KMS-11 (cell line): ENCODE measurements around the gene ASPSCR1.

ENCODE experiments used
- H2AFZ ChIP-seq: fragments of 200-600 bp; sonication (generic); 2 replicates; pipeline ENCODE4 v1.6.1; 2016; ENCODE audit warnings: antibody characterized with exemption, mixed run types, low read depth
- H3K27ac ChIP-seq: fragments of 200-600 bp; sonication (generic); 2 replicates; pipeline ENCODE4 v1.6.1; 2016; ENCODE audit warnings: mild to moderate bottlenecking, mixed run types
- H3K27me3 ChIP-seq: fragments of 200-600 bp; sonication (generic); 2 replicates; pipeline ENCODE4 v1.6.1; 2017; ENCODE audit warnings: mild to moderate bottlenecking, low read depth, mixed run types, moderate library complexity; ENCODE audit not compliant: insufficient read depth
- H3K36me3 ChIP-seq: fragments of 200-600 bp; sonication (generic); 2 replicates; pipeline ENCODE4 v1.6.1; 2017; ENCODE audit warnings: mild to moderate bottlenecking, mixed run types; ENCODE audit not compliant: insufficient read depth
- H3K4me1 ChIP-seq: fragments of 200-600 bp; sonication (generic); 2 replicates; pipeline ENCODE4 v1.6.1; 2016; ENCODE audit warnings: mild to moderate bottlenecking, low read depth, mixed run types; ENCODE audit not compliant: poor library complexity, severe bottlenecking
- H3K4me2 ChIP-seq: fragments of 200-600 bp; sonication (generic); 2 replicates; pipeline ENCODE4 v1.7.0; 2016; ENCODE audit warnings: mild to moderate bottlenecking, mixed run types
- H3K4me3 ChIP-seq: fragments of 200-600 bp; sonication (generic); IDR thresholded peaks from 2 replicates; pipeline ENCODE4 v1.6.1; 2017; ENCODE audit warnings: low read depth, low read length, mixed read lengths; ENCODE audit not compliant: insufficient read depth
- H3K79me2 ChIP-seq: fragments of 200-600 bp; sonication (generic); 2 replicates; pipeline ENCODE4 v1.6.1; 2016; ENCODE audit warnings: low read depth, mixed run types; ENCODE audit not compliant: insufficient read depth
- H3K9ac ChIP-seq: fragments of 200-600 bp; sonication (generic); 2 replicates; pipeline ENCODE4 v1.6.1; 2016; ENCODE audit warnings: mild to moderate bottlenecking, mixed run types
- H4K20me1 ChIP-seq: fragments of 200-600 bp; sonication (generic); 2 replicates; pipeline ENCODE4 v1.6.1; 2016; ENCODE audit warnings: mild to moderate bottlenecking, mixed run types; ENCODE audit not compliant: insufficient read depth
- CTCF ChIP-seq: fragments of 200-600 bp; sonication (generic); conservative IDR thresholded peaks from 2 replicates; pipeline ENCODE4 v1.6.1; 2017; ENCODE audit warnings: low read depth, mild to moderate bottlenecking, antibody characterized with exemption, low read length, moderate library complexity, mixed read lengths

The ASPSCR1 gene

GRCh38 chr17:82004517-82005455 is 27.4 kb downstream of the ASPSCR1 start:
- Histone ChIP-seq H3K36me3 (no peaks in the 10 kb centered on the region), H4K20me1 (no peaks in the 10 kb centered on the region), H3K4me3 (no peak overlapping the region), H3K79me2 (no peaks in the 10 kb centered on the region), H3K9ac (no peak overlapping the region), H2AFZ (no peak overlapping the region), H3K4me2 (no peak overlapping the region), H3K4me1 (no peaks in the 10 kb centered on the region), H3K27me3 (no peaks in the 10 kb centered on the region), H3K27ac (no peak overlapping the region)
- TF ChIP-seq CTCF = no peak

- Histone ChIP-seq H3K9ac (no peak overlapping the region), H3K36me3 (no peaks in the 10 kb centered on the region), H3K4me1 (no peaks in the 10 kb centered on the region), H3K27ac (no peak overlapping the region), H3K27me3 (no peaks in the 10 kb centered on the region), H3K4me2 (no peak overlapping the region), H3K4me3 (no peak overlapping the region), H4K20me1 (no peaks in the 10 kb centered on the region), H3K79me2 (no peaks in the 10 kb centered on the region), H2AFZ (no peak overlapping the region)
- TF ChIP-seq CTCF = no peak
Observed at GRCh38 chr17:82005701-82006348, 28.4 kb downstream of the ASPSCR1 start.

- no peaks in the 10 kb centered on the region for H3K27me3 ChIP-seq
- no peak for TF ChIP-seq CTCF
- H3K79me2 ChIP-seq = no peaks in the 10 kb centered on the region
- H3K27ac ChIP-seq = no peak overlapping the region
- no peaks in the 10 kb centered on the region for H4K20me1 ChIP-seq
- H3K4me3 ChIP-seq = no peak overlapping the region
- no peak overlapping the region for H2AFZ ChIP-seq
- no peaks in the 10 kb centered on the region for H3K4me1 ChIP-seq
- H3K9ac ChIP-seq = no peak overlapping the region
- H3K4me2 ChIP-seq = no peak overlapping the region
- H3K36me3 ChIP-seq = no peaks in the 10 kb centered on the region
Observed at GRCh38 chr17:82006468-82007227, 29.2 kb downstream of the ASPSCR1 start.

- Histone ChIP-seq H4K20me1 (no peaks in the 10 kb centered on the region), H2AFZ (no peak overlapping the region), H3K9ac (no peak overlapping the region), H3K27ac (no peak overlapping the region), H3K4me3 (no peak overlapping the region), H3K4me1 (no peaks in the 10 kb centered on the region), H3K79me2 (no peaks in the 10 kb centered on the region), H3K27me3 (no peaks in the 10 kb centered on the region), H3K36me3 (no peaks in the 10 kb centered on the region), H3K4me2 (no peak overlapping the region)
- no peak for TF ChIP-seq CTCF
Observed at GRCh38 chr17:82007228-82007494, 29.7 kb downstream of the ASPSCR1 start.
